GM21360 (cell line): ENCODE results near the gene NKAIN4.

Source experiments
- ATAC-seq: cut with Tn5 transposase; IDR thresholded peaks from one replicate; pipeline ENCODE4 v1.9.1; 2021; ENCODE audit warnings: mild to moderate bottlenecking, moderate library complexity; ENCODE audit not compliant: unreplicated experiment

NKAIN4 gene

GRCh38 chr20:63288581-63289251 is 34.5 kb upstream of the NKAIN4 start:
- ATAC-seq = no peak

DNA sequence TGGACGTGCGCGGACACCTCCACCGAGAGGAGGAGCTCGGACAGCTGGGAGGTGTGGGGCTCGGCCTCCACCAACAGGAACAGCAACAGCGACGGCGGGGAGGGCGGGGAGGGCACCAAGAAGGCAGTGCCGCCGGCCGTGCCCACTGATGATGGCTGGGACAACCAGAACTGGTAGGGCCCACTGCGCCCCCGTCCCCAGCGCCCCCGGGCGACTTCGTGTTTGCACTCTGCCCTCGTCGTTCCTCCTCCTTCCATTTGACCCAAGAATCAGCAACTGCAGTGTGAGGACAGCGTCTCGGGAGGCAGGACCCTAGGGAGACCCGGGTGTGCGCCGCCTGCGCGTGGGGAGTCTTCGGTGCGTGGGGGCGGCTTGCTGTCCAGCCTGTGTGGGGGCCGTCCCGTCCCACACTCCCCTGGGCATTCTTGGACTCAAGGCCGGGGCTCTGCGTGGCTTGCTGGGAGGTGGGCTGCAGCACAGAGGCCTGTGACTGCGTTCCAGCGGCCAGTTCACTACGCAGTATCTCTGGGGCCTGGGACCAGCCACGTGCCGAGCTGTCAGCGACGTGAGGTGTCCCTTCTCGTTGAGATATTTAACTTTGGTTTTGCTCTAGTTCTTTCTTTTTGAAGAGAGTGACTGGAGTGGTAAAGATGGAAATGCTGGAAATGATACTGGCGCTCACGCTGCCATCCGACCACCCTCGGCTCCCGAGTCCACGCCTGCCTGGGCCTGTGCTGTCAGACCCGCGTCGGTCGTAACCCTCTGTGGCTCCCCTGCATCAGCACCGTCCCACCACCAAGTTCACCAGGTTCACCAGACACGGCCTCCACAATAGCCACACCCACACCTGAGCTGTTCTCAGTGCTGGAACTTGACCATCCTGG is 33.7 kb upstream of the NKAIN4 start:
- ATAC-seq = no peak

DNA sequence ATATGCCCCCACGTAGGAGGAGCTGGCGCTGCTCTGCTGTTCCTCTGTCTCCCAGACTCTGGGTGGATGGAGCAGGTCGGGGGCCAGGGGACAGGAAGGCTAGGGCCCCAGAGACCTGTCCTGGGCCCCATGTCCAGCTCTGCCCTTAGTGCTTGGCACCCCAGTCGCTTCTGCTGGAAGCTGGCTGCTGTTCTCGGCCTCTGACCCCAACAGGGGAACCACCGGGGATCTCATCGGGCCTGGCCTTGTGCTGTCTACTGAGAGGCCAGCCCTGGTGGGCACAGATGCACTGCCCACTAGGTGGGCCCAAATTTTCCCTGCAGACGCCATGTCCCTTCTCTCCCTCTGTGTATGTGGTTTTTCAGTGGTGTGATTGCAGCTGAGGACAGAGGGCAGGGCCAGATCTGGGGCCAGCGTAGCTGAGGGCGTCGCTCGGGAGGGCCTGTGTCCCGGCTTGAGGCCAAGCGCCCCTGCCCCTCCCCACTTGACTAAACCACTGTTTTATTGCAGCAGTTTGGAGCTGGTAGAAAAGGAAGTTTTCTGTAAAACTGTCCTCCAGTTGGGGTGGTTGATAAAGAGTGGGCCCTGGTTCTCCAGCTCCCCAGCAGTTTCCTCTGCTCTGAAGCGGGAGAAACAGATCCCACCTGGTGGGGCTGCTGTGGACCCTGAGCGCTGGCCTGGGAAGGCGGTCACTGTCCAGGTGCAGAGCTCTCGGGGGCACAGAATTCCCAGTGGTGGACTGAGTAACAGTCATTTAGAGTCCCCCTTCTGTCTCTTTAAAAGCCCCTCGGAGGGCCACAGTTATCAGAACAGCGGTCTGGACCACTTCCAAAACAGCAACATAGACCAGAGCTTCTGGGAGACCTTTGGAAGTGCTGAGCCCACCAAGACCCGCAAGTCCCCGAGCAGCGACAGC is 32.8 kb upstream of the NKAIN4 start:
- ATAC-seq = no peak

DNA sequence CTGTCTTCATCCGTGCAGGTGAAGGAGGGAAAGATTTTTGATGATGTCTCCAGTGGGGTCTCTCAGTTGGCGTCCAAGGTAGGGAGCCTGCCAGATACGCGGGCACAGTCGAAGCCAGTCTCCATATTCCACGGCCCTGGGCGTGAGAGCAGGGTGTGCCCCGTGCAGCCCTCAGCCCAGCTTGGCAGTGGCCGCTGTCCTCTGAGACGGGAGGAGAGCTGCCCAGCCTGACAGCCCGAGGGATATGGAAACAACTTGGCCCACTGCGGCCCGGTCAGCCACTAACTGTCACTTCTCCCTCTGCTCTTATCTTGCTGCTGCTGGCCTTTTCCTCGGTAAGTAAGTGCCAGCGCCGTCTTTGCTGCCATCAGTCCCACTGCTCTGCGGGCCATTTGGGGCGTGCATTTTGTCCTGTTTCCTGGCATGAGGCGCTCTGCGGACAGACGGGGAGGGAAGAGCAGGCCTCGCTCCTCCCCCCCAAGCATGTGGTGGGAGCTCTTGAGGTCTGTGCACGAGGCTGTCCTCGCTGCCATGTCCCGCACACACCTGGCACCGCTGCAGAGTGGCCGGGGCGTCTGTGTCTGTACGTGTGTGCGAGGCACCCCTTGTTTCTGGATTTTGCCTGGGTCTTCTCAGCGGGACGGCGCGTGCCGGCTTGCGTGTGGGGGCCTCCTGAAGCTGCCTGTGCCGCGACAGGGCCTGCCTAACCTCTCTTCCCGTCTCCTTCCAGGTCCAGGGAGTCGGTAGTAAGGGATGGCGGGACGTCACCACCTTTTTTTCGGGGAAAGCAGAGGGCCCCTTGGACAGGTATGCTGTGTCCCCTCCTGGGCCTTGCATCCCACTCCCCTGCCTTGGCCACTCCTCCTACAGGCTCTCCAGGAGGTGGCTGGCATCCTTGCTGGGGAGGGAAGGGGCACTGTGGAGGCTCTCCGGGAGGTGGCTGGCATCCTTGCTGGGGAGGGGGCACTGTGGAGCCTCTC is 31.7 kb upstream of the NKAIN4 start:
- no peak for ATAC-seq

GRCh38 chr20:63284981-63285524 is 30.8 kb upstream of the NKAIN4 start:
- no peak for ATAC-seq

DNA sequence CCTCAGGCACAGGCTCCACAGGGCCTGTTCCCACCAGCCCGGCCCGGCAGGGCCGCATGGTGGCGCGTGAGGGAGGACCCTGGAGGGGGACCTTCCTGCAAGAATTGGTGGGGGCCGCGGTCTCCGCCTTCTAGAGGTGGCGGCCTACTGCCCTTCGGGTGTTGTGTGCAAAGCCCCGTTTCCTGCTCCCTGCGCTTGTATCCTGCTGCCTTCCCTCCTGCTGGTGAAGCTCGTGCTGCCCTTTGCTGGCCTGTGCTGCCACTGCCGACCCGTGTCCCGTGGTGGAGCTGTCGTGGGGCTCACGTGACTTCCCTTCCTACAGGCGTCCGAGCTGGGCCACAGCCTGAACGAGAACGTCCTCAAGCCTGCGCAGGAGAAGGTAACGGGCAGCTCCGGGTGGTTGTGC is 30.3 kb upstream of the NKAIN4 start:
- no peak for ATAC-seq

DNA sequence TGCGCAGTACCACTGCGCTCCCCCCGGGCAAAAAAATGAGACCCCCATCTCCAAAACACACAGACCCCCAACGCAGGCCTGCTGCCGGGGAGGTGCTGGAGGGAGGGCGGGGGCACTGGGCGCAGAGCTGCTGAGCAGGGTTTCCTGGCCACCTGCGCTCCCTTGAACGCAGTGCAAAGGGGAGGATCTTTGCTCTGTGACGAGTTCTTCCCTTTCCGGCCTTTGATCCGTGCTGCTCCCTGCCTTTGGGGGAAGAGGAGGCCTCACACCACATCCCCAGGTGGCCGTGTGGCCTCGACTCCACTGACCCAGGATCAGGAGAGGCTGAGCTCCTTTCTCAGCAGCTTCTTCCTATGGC is 29.8 kb upstream of the NKAIN4 start:
- ATAC-seq = no peak

DNA sequence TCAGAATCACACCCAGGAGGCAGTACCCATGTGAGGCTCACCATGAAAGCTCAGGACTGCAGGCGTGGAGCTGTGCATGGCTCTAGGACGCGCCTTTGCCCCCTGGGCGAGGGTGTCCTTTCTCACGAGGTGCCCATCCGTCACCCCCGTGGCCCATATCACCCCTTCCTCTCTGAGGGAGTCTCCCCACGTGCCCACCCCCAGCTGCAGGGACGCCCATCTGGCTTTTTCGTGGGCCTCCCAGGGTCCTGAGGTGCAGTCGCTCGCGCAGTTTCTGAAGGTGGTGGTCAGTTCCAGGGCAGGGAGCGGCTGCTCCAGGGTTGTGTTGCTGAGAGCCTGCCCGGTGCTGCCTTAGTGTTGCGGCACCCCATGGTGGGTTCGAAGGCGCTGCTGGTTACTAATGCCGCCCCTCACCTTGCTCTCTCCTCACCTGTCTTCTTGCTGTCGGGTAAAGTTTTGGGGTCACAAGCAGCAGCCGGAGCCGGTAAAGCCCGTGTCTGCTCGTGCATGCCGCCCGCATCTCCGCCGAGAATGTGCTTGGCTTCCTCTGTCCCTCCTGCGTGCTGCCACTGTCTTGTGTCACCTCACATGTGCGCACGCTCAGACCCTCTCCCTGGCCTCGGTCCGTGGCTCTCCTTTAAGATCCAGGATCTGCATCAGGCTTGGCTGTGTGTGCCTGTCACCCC is 29.3 kb upstream of the NKAIN4 start:
- ATAC-seq = no peak

DNA sequence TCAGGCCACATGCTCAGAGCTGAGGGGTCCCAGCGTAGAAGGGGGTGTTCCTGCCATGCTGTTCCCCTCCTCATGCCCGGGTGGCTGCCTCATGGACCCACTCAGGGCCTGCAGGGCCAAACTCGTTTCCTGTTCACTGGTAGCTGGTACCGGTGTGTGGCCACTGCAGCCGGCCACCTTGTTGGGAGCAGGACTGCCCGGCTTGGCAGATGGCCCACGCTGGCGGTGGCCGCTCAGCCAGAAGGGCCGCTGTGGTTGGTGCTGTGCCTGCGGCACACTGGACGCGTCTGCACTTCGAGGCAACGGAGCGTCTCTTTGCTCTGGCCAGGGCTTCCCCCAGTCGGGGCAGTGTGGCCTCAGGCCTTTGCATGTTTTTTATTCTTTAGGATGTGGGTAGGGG is 28.7 kb upstream of the NKAIN4 start:
- no peak for ATAC-seq

DNA sequence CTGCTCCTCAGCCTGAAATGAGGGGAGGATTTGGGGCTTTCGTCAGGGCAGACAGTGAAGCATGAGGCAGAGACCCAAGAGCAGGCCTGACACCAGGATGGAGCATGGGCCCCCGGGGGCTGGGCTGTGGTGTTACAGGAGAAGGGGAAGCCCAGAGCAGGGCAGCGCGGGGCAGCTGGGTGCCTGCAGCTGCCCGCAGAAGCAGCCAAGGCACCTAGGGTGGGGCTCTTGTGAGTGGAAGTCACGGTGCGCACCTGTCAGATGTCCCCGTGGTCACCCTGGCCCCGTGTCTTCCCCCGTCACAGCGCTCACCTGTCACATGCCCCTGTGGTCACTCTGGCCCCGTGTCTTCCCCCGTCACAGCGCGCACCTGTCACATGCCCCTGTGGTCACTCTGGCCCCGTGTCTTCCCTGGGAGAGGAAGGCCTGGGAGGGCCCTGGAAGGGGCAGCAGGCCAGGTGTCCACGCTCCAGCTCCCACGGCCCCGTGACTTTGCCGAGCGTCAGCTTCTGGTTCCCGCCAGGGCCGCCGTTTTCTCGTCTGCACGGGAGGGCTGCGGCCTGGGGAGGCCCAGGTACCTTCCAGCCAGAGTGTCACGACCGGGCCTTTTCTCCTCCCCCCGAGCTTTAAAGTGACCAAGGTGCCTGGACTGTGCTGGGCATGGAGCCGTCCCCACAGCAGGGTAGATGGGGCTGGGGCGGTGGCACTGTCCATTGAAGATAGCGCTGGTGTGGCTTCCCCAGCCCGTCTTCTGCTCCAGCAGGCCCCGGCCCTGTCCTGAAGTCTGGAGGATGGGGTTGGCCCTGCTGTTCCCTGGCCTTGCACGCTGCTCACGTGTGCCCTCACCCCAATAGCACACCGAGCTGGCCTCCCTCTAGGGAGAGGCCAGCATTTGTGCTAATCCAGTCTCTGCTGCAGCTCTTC is 27.7 kb upstream of the NKAIN4 start:
- ATAC-seq = no peak

GRCh38 chr20:63280929-63281545 is 26.8 kb upstream of the NKAIN4 start:
- no peak for ATAC-seq

DNA sequence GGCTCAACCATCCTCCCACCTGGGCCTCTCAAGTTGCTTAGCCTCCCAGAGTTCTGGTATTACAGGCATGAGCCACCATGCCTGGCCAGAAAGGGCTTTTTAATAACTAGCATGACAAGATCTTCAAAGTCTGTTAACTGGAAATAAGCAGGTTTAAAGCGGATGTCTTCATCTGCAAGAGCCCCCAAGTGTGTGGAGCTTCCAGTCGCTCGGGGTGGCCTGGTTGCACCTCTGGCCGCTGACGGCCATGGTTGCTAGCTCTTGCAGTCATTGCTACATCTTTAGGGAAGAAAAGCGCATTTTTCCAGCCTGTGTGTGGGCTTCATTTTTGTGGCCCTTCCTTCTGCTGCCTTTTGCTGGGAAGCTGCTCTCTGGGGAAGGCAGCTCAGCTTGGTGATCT is 26.1 kb upstream of the NKAIN4 start:
- no peak for ATAC-seq

- no peak for ATAC-seq
These were observed 25.7 kb upstream of the NKAIN4 start for GRCh38 chr20:63279931-63280330.

GRCh38 chr20:63278661-63279060 is 24.4 kb upstream of the NKAIN4 start:
- no peak for ATAC-seq

GRCh38 chr20:63277466-63278272 is 23.4 kb upstream of the NKAIN4 start:
- no peak for ATAC-seq

DNA sequence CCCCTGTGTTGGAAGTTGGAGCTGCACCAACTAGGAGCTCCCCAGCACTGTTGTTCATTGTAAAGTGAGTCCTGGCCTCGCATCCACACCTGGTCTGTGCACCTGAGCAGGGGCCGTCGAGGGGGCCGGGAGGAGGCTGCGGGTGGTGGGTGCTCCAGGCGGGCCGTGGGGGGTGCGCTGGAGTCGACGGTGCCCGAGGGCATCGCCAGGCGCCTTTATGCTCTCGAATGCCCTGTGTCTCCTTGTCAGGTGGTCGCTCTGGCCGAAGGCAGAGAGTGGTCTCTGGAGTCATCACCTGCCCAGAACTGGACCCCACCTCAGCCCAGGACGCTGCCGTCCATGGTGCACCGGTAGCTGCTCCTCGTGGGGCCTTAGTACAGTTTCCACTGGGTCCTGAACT is 22.7 kb upstream of the NKAIN4 start:
- ATAC-seq = no peak

GRCh38 chr20:63275825-63276224 is 21.6 kb upstream of the NKAIN4 start:
- no peak for ATAC-seq
